ENCODE data around the gene TEAD2.
"Not testable (repeated sequence)": the region's sequence is repeated elsewhere in the genome, so short reads cannot be mapped to it uniquely, and the experiment has no call there.

The TEAD2 gene

GRCh38 chr19:49318296-49318695 is 43.9 kb downstream of the TEAD2 start:
- no peak overlapping the region for H3K4me3 ChIP-seq (ENCODE audit: low read length)
- no peak for DNase-seq (ENCODE audit: low read depth)
- TF ChIP-seq, protein P1, sequence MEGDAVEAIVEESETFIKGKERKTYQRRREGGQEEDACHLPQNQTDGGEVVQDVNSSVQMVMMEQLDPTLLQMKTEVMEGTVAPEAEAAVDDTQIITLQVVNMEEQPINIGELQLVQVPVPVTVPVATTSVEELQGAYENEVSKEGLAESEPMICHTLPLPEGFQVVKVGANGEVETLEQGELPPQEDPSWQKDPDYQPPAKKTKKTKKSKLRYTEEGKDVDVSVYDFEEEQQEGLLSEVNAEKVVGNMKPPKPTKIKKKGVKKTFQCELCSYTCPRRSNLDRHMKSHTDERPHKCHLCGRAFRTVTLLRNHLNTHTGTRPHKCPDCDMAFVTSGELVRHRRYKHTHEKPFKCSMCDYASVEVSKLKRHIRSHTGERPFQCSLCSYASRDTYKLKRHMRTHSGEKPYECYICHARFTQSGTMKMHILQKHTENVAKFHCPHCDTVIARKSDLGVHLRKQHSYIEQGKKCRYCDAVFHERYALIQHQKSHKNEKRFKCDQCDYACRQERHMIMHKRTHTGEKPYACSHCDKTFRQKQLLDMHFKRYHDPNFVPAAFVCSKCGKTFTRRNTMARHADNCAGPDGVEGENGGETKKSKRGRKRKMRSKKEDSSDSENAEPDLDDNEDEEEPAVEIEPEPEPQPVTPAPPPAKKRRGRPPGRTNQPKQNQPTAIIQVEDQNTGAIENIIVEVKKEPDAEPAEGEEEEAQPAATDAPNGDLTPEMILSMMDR (IDR thresholded peaks at IDR 0.05; ENCODE audit: insufficient read depth, low read depth, low read length, missing control alignments) = no peak

DNA sequence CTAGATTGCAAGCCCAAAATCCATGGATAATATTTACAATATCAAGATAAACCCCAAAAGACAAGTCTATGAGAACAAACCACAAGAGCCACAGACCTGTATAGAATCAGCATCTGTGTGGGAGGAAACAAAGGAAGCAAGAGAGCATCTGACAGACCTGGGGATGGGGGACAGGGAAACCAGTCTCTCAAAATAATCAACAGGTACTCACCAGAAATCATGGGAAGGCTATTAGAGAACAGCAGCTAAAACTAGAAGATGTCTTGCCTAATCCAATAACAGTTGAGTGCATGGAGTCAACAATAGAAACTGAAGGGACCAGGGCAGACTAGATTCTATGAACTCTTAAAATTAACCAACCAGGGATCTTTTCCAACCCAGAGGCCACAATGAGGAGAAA is 45.9 kb downstream of the TEAD2 start:
- H3K4me3 ChIP-seq (ENCODE audit: low read length) = no peak overlapping the region
- TF ChIP-seq, protein P1 (IDR thresholded peaks at IDR 0.05; ENCODE audit: insufficient read depth, low read depth, low read length, missing control alignments) = no peak
- no peak for DNase-seq (ENCODE audit: low read depth)

GRCh38 chr19:49315111-49315510 is 47.1 kb downstream of the TEAD2 start:
- no peak for DNase-seq (ENCODE audit: low read depth)

GRCh38 chr19:49309087-49309486 is 53.1 kb downstream of the TEAD2 start:
- DNase-seq (ENCODE audit: low read depth) = no peak
- H3K4me3 ChIP-seq (ENCODE audit: low read length) = no peak overlapping the region
- TF ChIP-seq, protein P1 (IDR thresholded peaks at IDR 0.05; ENCODE audit: insufficient read depth, low read depth, low read length, missing control alignments) = no peak

More at GRCh38 chr19:49315111-49315510, 47.1 kb downstream of the TEAD2 start:
- H3K4me3 ChIP-seq (ENCODE audit: low read length) = no peak overlapping the region
- TF ChIP-seq, protein P1 (IDR thresholded peaks at IDR 0.05; ENCODE audit: insufficient read depth, low read depth, low read length, missing control alignments) = no peak

GRCh38 chr19:49306734-49307133 is 55.5 kb downstream of the TEAD2 start:
- H3K4me3 ChIP-seq (ENCODE audit: low read length); DNase-seq (ENCODE audit: low read depth): not testable (repeated sequence)

DNA sequence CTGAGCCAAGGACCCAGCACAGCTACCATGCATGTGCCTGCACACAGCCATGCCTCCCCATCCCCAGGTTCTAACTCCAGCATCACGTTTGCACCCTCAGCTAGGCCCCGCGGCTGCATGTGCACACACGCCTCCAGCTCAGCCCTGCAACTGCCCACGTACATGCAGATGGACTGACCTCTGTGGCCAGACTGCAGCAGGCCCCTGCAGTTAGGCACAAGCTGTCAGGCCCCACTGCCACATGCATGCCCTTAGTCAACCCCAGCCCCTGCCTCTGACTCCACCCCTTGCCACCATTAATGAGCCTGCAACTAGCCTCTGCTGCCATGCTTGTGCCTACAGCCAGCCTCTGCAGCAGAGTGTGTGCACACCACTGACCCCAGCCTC is 60.4 kb downstream of the TEAD2 start:
- DNase-seq (ENCODE audit: low read depth) = no peak
- TF ChIP-seq, protein P1 (IDR thresholded peaks at IDR 0.05; ENCODE audit: insufficient read depth, low read depth, low read length, missing control alignments) = no peak
- H3K4me3 ChIP-seq (ENCODE audit: low read length) = no peak overlapping the region

DNA sequence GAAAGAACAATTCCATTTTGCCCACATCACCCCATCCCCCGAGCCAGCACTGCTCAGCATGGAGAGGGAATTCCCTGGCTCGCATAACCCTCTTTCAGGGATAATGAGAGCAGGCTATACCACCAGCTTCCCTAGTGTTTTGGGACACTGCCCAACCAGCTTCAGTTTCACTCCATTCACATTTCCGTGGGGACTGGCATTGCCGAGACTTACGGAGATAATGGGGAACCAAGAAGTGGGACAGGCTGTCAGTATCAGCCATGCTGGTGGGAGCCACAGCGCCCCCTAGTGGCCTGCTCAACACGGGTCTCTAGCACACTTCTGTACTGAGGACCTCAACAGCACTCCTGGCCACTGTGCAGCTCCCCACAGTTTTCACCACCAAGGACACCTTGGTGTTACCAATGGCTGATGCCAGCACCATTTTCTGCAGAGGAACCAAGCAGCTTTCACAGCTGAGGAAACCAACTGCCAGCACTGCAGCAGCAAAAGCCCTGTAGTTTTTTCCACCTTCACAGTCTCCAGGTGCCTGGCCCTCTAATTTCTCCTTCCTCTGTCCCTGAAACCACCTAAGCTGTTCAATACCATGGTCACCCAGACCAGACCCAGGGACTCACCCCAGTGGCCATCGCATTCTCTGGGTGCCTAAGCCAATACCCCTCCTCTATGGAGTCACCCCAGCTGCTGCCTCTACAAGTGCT is 60.9 kb downstream of the TEAD2 start:
- peak overlapping the region; percentile 4 for H3K4me3 ChIP-seq (ENCODE audit: low read length)

GRCh38 chr19:49298653-49299052 is 63.6 kb downstream of the TEAD2 start:
- DNase-seq (ENCODE audit: low read depth); H3K4me3 ChIP-seq (ENCODE audit: low read length): not testable (repeated sequence)

More for the DNA sequence above, 60.9 kb downstream of the TEAD2 start:
- peak; percentile 78 for DNase-seq (ENCODE audit: low read depth)
- TF ChIP-seq, protein P1 (IDR thresholded peaks at IDR 0.05; ENCODE audit: insufficient read depth, low read depth, low read length, missing control alignments) = peak; percentile 95
